ENCODE results near the gene LGR4. TPM values are rescaled to one million over a fixed set of nuclear protein-coding genes. Genes with fewer than 3 reads are reported as not detected.

Gene LGR4
- total and polyA plus RNA-seq, 8 donors, result 23.4 to 73.0 (median 54.5) TPM

GRCh38 chr11:27470826-27471588, 1.6 kb downstream of the LGR4 start:
- no peak for FAIRE-seq
- peak overlapping the region; percentile 80 to 95 (median 94) for H3K27ac ChIP-seq
- no peaks in the 10 kb centered on the region for H3K27me3 ChIP-seq
- no peak for TF ChIP-seq CTCF (IDR thresholded peaks at IDR 0.05)
- no peaks in the 10 kb centered on the region for H3K36me3 ChIP-seq
- H3K9me3 ChIP-seq, result no peaks in the 10 kb centered on the region
- no peak for DNase-seq
- ATAC-seq, result peak in 1 of 4 donors; percentile 2
- H3K4me1 ChIP-seq, result peaks cover 11 to 18% (median 17%) of the 10 kb centered on the region in 3 donors
- intact Hi-C loops (cut with DNase I), result no loop called here
- H3K4me3 ChIP-seq, result peak overlapping the region; percentile 70 to 100 (median 80)
- 8% methylated on average over 21 of the region's 21 CpGs for WGBS, 2 donors

GRCh38 chr11:27470166-27470565, 2.4 kb downstream of the LGR4 start:
- Histone ChIP-seq H3K27me3 (no peaks in the 10 kb centered on the region), H3K9me3 (no peaks in the 10 kb centered on the region), H3K4me1 (peaks cover 20 to 25% (median 25%) of the 10 kb centered on the region in 3 donors), H3K4me3 (peak overlapping the region; percentile 70 to 100 (median 80)), H3K36me3 (no peaks in the 10 kb centered on the region), H3K27ac (peak overlapping the region; percentile 80 to 95 (median 94))
- FAIRE-seq (no peak), DNase-seq (no peak), ATAC-seq (no peak)
- 12 to 13% methylated on average over 3 of the region's 3 CpGs for WGBS, 2 donors
- no peak for TF ChIP-seq CTCF (IDR thresholded peaks at IDR 0.05)
- intact Hi-C loops (cut with DNase I), result no loop called here

- WGBS, 2 donors, result 8 to 16% methylated on average over 8 of the region's 8 CpGs
- ATAC-seq (peak in 2 of 4 donors; percentile 2 to 3), FAIRE-seq (no peak), DNase-seq (peak in 1 of 6 donors; percentile 25)
- peak overlapping the region; percentile 80 to 95 (median 94) for H3K27ac ChIP-seq
- peak overlapping the region; percentile 70 to 100 (median 80) for H3K4me3 ChIP-seq
- no peaks in the 10 kb centered on the region for H3K36me3 ChIP-seq
- H3K4me1 ChIP-seq, result peaks cover 21 to 32% (median 31%) of the 10 kb centered on the region in 3 donors
- intact Hi-C loops (cut with DNase I), result loop anchor here (10.0 kb wide), 1 partner anchor 94 kb away; no protein-coding TSS in a partner anchor
- TF ChIP-seq CTCF (IDR thresholded peaks at IDR 0.05), result no peak
- no peaks in the 10 kb centered on the region for H3K9me3 ChIP-seq
- H3K27me3 ChIP-seq, result no peaks in the 10 kb centered on the region
Measured at GRCh38 chr11:27468995-27469695, 3.4 kb downstream of the LGR4 start.

- peak; percentile 17 to 45 (median 34) for ATAC-seq
- Histone ChIP-seq H3K27me3 (no peaks in the 10 kb centered on the region), H3K27ac (peak overlapping the region; percentile 80 to 95 (median 94)), H3K4me1 (peaks cover 21 to 39% (median 35%) of the 10 kb centered on the region in 3 donors), H3K36me3 (no peaks in the 10 kb centered on the region), H3K9me3 (no peaks in the 10 kb centered on the region), H3K4me3 (peak overlapping the region; percentile 70 to 100 (median 80))
- 17 to 19% methylated on average over 5 of the region's 5 CpGs for WGBS, 2 donors
- TF ChIP-seq CTCF (IDR thresholded peaks at IDR 0.05), result no peak
- no peak for FAIRE-seq
- intact Hi-C loops (cut with DNase I), result loop anchor here (10.0 kb wide), 1 partner anchor 94 kb away; no protein-coding TSS in a partner anchor
- peak in 2 of 6 donors; percentile 26 to 41 for DNase-seq
Measured at GRCh38 chr11:27468209-27468994, 4.2 kb downstream of the LGR4 start.

Measured in pancreas (tissue), 10 donors.